K562 (cell line): ENCODE data around the gene CSTB. TPM values are rescaled to one million over a fixed set of nuclear protein-coding genes. Genes with fewer than 3 reads are reported as not detected.

Experiments
- BRCA1 ChIP-seq, 2 experiments: fragments of 450-650 bp in 1 of 2; sonication (generic) in 1 of 2; formaldehyde crosslinking in 1 of 2; IDR thresholded peaks; 2 replicates each; pipeline versions ENCODE4 v1.5.0 to v1.6.1; 2017 to 2020; ENCODE audit warnings: mild to moderate bottlenecking in 1 of 2, missing genetic modification reagents in 1 of 2
- CBFA2T3 ChIP-seq: fragments of 450-650 bp; IDR thresholded peaks from 2 replicates; pipeline ENCODE4 v1.6.1; 2017
- CBX3 ChIP-seq, 2 experiments: IDR thresholded peaks; 1 replicate in 1 of 2; 2 replicates in 1 of 2; pipeline ENCODE4 v1.6.1; 2012; ENCODE audit warnings: inconsistent platforms in 2 of 2, low read length in 2 of 2, borderline replicate concordance in 1 of 2, control low read depth in 1 of 2
- CEBPG ChIP-seq, 3 experiments: fragments of 200-800 bp in 1 of 3; sonication (Bioruptor generic) in 1 of 3; sonication (generic) in 1 of 3; formaldehyde crosslinking in 1 of 3; IDR thresholded peaks in 2 of 3; conservative IDR thresholded peaks in 1 of 3; 2 replicates each; pipeline versions ENCODE4 v1.6.1 to v1.8.0; 2016 to 2022; ENCODE audit warnings: missing compliant biosample characterization in 2 of 3, missing genetic modification characterization in 2 of 3, mild to moderate bottlenecking in 1 of 3, missing genetic modification reagents in 1 of 3
- HDAC6 ChIP-seq: IDR thresholded peaks from 2 replicates; pipeline ENCODE4 v1.6.1; 2012; ENCODE audit warnings: low read depth, mild to moderate bottlenecking, control low read depth, inconsistent platforms, low read length, moderate library complexity
- MYBL2 ChIP-seq, 2 experiments: fragments of 450-650 bp in 1 of 2; sonication (generic) in 1 of 2; formaldehyde crosslinking in 1 of 2; IDR thresholded peaks; 2 replicates each; pipeline versions ENCODE4 v1.6.1 to v1.8.1; 2017 to 2022; ENCODE audit warnings: borderline replicate concordance in 1 of 2, inconsistent platforms in 1 of 2, low read depth in 1 of 2, mild to moderate bottlenecking in 1 of 2, missing genetic modification reagents in 1 of 2, moderate library complexity in 1 of 2
- SMAD4 ChIP-seq: fragments of 250-450 bp; sonication (Bioruptor Pico); conservative IDR thresholded peaks from 2 replicates; pipeline ENCODE4 v1.8.0; 2021; ENCODE audit warnings: inconsistent platforms, mild to moderate bottlenecking, moderate library complexity
- ZKSCAN3 ChIP-seq: fragments of 250-450 bp; sonication (Bioruptor Pico); IDR thresholded peaks from 2 replicates; pipeline ENCODE4 v1.4.0; 2020
- ZNF133 ChIP-seq: fragments of 250-450 bp; sonication (Bioruptor Pico); IDR thresholded peaks from 2 replicates; pipeline ENCODE4 v1.4.0; 2020; ENCODE audit warnings: mild to moderate bottlenecking
- ZNF23 ChIP-seq: fragments of 250-450 bp; sonication (Bioruptor Pico); IDR thresholded peaks from 2 replicates; pipeline ENCODE4 v1.4.0; 2020; ENCODE audit warnings: mild to moderate bottlenecking
- ZNF445 ChIP-seq: fragments of 250-450 bp; sonication (Bioruptor Pico); IDR thresholded peaks from 2 replicates; pipeline ENCODE4 v1.4.0; 2020; ENCODE audit warnings: low read depth, mild to moderate bottlenecking, moderate library complexity
- ZNF766 ChIP-seq: fragments of 200-800 bp; sonication (Bioruptor generic); conservative IDR thresholded peaks from 2 replicates; pipeline ENCODE4 v1.6.1; 2016; ENCODE audit warnings: missing genetic modification characterization, missing compliant biosample characterization
- polyA plus RNA-seq, 8 experiments: library from polyadenylated mRNA; depleted of rRNA in 4 of 8; stranded (reverse) in 5 of 8; unstranded in 3 of 8; fragments of >200 nt; fragmentation: Nextera tagmentation in 2 of 8; fragmentation: Illumina TruSeq in 1 of 8; extraction: Ambion mirVana in 2 of 8; extraction: Trizol in 1 of 8; gene quantifications; 2 replicates each; pipeline versions ENCODE4 v1.2.1 to v1.2.3, GENCODE V29; 2011 to 2014; ENCODE audit warnings: inconsistent platforms in 1 of 8, missing spikeins in 1 of 8
- total RNA-seq, 7 experiments: library from RNA; depleted of rRNA in 6 of 7; stranded (reverse); fragments of >200 nt in 6 of 7; fragmentation: Illumina TruSeq in 2 of 7; extraction: Trizol in 2 of 7; gene quantifications; 2 replicates each; pipeline versions ENCODE4 v1.2.1 to v1.2.3, GENCODE V29; 2011 to 2021; ENCODE audit warnings: low replicate concordance in 1 of 7
- TF ChIP-seq, protein P1 (sequence below): fragments of 450-650 bp; formaldehyde crosslinking; IDR thresholded peaks from 2 replicates; pipeline ENCODE4 v1.4.0; 2022; ENCODE audit warnings: missing genetic modification characterization
- TF ChIP-seq, protein P2 (sequence below): sonication (generic); formaldehyde crosslinking; IDR thresholded peaks from 2 replicates; pipeline ENCODE4 v1.8.1; 2023; ENCODE audit warnings: mild to moderate bottlenecking, missing genetic modification reagents
- TF ChIP-seq, protein P3 (sequence below), 2 experiments: IDR thresholded peaks in 1 of 2; conservative IDR thresholded peaks in 1 of 2; 2 replicates each; pipeline ENCODE4 v1.6.1; 2016; ENCODE audit warnings: low read depth in 2 of 2, mild to moderate bottlenecking in 1 of 2, missing compliant biosample characterization in 1 of 2, missing genetic modification characterization in 1 of 2, moderate library complexity in 1 of 2

Gene CSTB
- total and polyA plus RNA-seq, 9 of the 15 experiments (the other 6 are each of a cell fraction or from before 2014, with no cell fraction given), result 12.4 to 65.0 (median 31.7) TPM

- TF ChIP-seq ZNF23 (CRISPR knock-in tag) (no peak), ZNF766 (CRISPR knock-in tag) (0 out of 2 replicates have a peak, but pooled peaks have one; percentile 19), ZNF445 (CRISPR knock-in tag) (no peak), BRCA1 (IDR thresholded peaks at IDR 0.05) (no peak), BRCA1 (CRISPR knock-in tag; IDR thresholded peaks at IDR 0.05) (no peak; the same call in 1 of the 2 replicates), CBX3 (IDR thresholded peaks at IDR 0.05; ENCODE audit: borderline replicate concordance in 1 of 2, low read length in 2 of 2) (peak in 1 of 2 experiments; percentile 30; a peak in 2 of 3 replicates), CEBPG (CRISPR knock-in tag; IDR thresholded peaks at IDR 0.05) (no peak), CEBPG (tag; conservative IDR thresholded peaks at IDR 0.05 in 1 of 2, IDR thresholded peaks at IDR 0.05 in 1 of 2) (no peak), SMAD4 (0 out of 2 replicates have a peak, but pooled peaks have one; percentile 31), CBFA2T3 (no peak), ZKSCAN3 (no peak), ZNF133 (CRISPR knock-in tag) (no peak), HDAC6 (no peak), MYBL2 (IDR thresholded peaks at IDR 0.05; ENCODE audit: low read depth) (no peak), MYBL2 (CRISPR knock-in tag; IDR thresholded peaks at IDR 0.05; ENCODE audit: borderline replicate concordance) (no peak; the same call in none of the 2 replicates)
- TF ChIP-seq, protein P1, sequence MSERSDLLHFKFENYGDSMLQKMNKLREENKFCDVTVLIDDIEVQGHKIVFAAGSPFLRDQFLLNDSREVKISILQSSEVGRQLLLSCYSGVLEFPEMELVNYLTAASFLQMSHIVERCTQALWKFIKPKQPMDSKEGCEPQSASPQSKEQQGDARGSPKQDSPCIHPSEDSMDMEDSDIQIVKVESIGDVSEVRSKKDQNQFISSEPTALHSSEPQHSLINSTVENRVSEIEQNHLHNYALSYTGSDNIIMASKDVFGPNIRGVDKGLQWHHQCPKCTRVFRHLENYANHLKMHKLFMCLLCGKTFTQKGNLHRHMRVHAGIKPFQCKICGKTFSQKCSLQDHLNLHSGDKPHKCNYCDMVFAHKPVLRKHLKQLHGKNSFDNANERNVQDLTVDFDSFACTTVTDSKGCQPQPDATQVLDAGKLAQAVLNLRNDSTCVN (CRISPR knock-in tag), result no peak
- TF ChIP-seq, protein P2, sequence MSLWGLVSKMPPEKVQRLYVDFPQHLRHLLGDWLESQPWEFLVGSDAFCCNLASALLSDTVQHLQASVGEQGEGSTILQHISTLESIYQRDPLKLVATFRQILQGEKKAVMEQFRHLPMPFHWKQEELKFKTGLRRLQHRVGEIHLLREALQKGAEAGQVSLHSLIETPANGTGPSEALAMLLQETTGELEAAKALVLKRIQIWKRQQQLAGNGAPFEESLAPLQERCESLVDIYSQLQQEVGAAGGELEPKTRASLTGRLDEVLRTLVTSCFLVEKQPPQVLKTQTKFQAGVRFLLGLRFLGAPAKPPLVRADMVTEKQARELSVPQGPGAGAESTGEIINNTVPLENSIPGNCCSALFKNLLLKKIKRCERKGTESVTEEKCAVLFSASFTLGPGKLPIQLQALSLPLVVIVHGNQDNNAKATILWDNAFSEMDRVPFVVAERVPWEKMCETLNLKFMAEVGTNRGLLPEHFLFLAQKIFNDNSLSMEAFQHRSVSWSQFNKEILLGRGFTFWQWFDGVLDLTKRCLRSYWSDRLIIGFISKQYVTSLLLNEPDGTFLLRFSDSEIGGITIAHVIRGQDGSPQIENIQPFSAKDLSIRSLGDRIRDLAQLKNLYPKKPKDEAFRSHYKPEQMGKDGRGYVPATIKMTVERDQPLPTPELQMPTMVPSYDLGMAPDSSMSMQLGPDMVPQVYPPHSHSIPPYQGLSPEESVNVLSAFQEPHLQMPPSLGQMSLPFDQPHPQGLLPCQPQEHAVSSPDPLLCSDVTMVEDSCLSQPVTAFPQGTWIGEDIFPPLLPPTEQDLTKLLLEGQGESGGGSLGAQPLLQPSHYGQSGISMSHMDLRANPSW, result no peak
- TF ChIP-seq, protein P3, sequence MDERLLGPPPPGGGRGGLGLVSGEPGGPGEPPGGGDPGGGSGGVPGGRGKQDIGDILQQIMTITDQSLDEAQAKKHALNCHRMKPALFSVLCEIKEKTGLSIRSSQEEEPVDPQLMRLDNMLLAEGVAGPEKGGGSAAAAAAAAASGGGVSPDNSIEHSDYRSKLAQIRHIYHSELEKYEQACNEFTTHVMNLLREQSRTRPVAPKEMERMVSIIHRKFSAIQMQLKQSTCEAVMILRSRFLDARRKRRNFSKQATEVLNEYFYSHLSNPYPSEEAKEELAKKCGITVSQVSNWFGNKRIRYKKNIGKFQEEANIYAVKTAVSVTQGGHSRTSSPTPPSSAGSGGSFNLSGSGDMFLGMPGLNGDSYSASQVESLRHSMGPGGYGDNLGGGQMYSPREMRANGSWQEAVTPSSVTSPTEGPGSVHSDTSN (CRISPR knock-in tag; IDR thresholded peaks at IDR 0.05; ENCODE audit: low read depth), result no peak
- TF ChIP-seq, protein P3 (tag; conservative IDR thresholded peaks at IDR 0.05; ENCODE audit: low read depth), result no peak
These were observed 10.8 kb upstream of the CSTB start (continued) for GRCh38 chr21:43786807-43787440.
